ENCODE results near the gene TXK.

TXK gene

GRCh38 chr4:48103483-48104139 is 30.4 kb downstream of the TXK start:
- DNase-seq (ENCODE audit: low read depth in 2 of 2), result no peak

- no peak for DNase-seq (ENCODE audit: low read depth in 2 of 2)
Measured at GRCh38 chr4:48102303-48102702, 31.7 kb downstream of the TXK start.

- no peak for DNase-seq (ENCODE audit: low read depth in 2 of 2)
Measured at GRCh38 chr4:48100256-48100655, 33.8 kb downstream of the TXK start.

GRCh38 chr4:48095441-48095840 is 38.6 kb downstream of the TXK start:
- DNase-seq (ENCODE audit: low read depth in 2 of 2), result no peak

- DNase-seq (ENCODE audit: low read depth in 2 of 2), result no peak
Measured at GRCh38 chr4:48093991-48094416, 40.0 kb downstream of the TXK start.

- no peak for DNase-seq (ENCODE audit: low read depth in 2 of 2)
Measured at GRCh38 chr4:48090621-48091020, 43.4 kb downstream of the TXK start.

- no peak for DNase-seq (ENCODE audit: low read depth in 2 of 2)
Measured at GRCh38 chr4:48085821-48086589, 48.0 kb downstream of the TXK start.

GRCh38 chr4:48082956-48083355 is 51.1 kb downstream of the TXK start:
- DNase-seq (ENCODE audit: low read depth in 2 of 2), result no peak

GRCh38 chr4:48081196-48081595 is 52.9 kb downstream of the TXK start:
- no peak for DNase-seq (ENCODE audit: low read depth in 2 of 2)

GRCh38 chr4:48079972-48080391 is 54.1 kb downstream of the TXK start:
- no peak for DNase-seq (ENCODE audit: low read depth in 2 of 2)

- no peak for DNase-seq (ENCODE audit: low read depth in 2 of 2)
Measured at GRCh38 chr4:48078862-48079655, 55.0 kb downstream of the TXK start.

- no peak for DNase-seq (ENCODE audit: low read depth in 2 of 2)
Measured at GRCh38 chr4:48078425-48078824, 55.6 kb downstream of the TXK start.

GRCh38 chr4:48074657-48075056 is 59.4 kb downstream of the TXK start:
- DNase-seq (ENCODE audit: low read depth in 2 of 2), result no peak

- DNase-seq (ENCODE audit: low read depth in 2 of 2), result no peak
Measured at GRCh38 chr4:48073567-48074103, 60.4 kb downstream of the TXK start.

GRCh38 chr4:48071191-48071590 is 62.9 kb downstream of the TXK start:
- DNase-seq (ENCODE audit: low read depth in 2 of 2), result no peak

- DNase-seq (ENCODE audit: low read depth in 2 of 2), result no peak
Measured at GRCh38 chr4:48069026-48069425, 65.0 kb downstream of the TXK start.

GRCh38 chr4:48068182-48068581 is 65.9 kb downstream of the TXK start:
- DNase-seq (ENCODE audit: low read depth in 2 of 2), result no peak

- DNase-seq (ENCODE audit: low read depth in 2 of 2), result no peak
Measured at GRCh38 chr4:48067536-48067935, 66.5 kb downstream of the TXK start.

- no peak for DNase-seq (ENCODE audit: low read depth in 2 of 2)
Measured at GRCh38 chr4:48065587-48066052, 68.4 kb downstream of the TXK start.

- DNase-seq (ENCODE audit: low read depth in 2 of 2), result no peak
Measured at GRCh38 chr4:48064349-48064748, 69.7 kb downstream of the TXK start.

- DNase-seq (ENCODE audit: low read depth in 2 of 2), result no peak
Measured at GRCh38 chr4:48058617-48059530, 75.2 kb downstream of the TXK start.

Measured in activated CD8-positive, alpha-beta memory T cell treated with anti-CD3 and anti-CD28 coated beads for 4 hours (primary cell).